Activated CD4-positive, alpha-beta memory T cell treated with anti-CD3 and anti-CD28 coated beads, Interleukin-2, amount 10 ng/mL, durations not matched to agents 7 days and 5 days (primary cell): Measurements from ENCODE around the gene SEMA6C. TPM values are rescaled to one million over a fixed set of nuclear protein-coding genes. Genes with fewer than 3 reads are reported as not detected.

Experiments used
- CTCF ChIA-PET: fragments of 350-600 bp; sonication (Branson Sonifier 250); formaldehyde crosslinking; loops from one replicate; lab custom pipeline; 2021; ENCODE audit warnings: antibody characterized with exemption, inconsistent platforms; lab: Charles Lee
- POLR2A ChIA-PET: fragments of 350-600 bp; sonication (Branson Sonifier 250); formaldehyde crosslinking; loops from one replicate; lab custom pipeline; 2021; ENCODE audit warnings: antibody characterized with exemption; lab: Charles Lee
- DNase-seq: peaks from one replicate; pipeline ENCODE4 v3.0.0-alpha.2; 2020
- H3K27ac Mint-ChIP-seq: one replicate; pipeline ENCODE4 v1.8.0; 2021; ENCODE audit warnings: mild to moderate bottlenecking, mixed read lengths
- H3K27me3 Mint-ChIP-seq: one replicate; pipeline ENCODE4 v1.8.0; 2021; ENCODE audit warnings: mixed read lengths
- H3K36me3 Mint-ChIP-seq: one replicate; pipeline ENCODE4 v1.8.0; 2021; ENCODE audit warnings: low read depth, mixed read lengths
- H3K4me1 Mint-ChIP-seq: one replicate; pipeline ENCODE4 v1.8.0; 2021; ENCODE audit warnings: mixed read lengths
- H3K4me3 Mint-ChIP-seq: one replicate; pipeline ENCODE4 v1.8.0; 2021; ENCODE audit warnings: mild to moderate bottlenecking, mixed read lengths
- H3K9me3 Mint-ChIP-seq: one replicate; pipeline ENCODE4 v1.8.0; 2021; ENCODE audit warnings: mixed read lengths
- total RNA-seq, 2 experiments: library from RNA; stranded (reverse); gene quantifications; one replicate each; pipeline ENCODE4 v1.2.3, GENCODE V29; 2021

The SEMA6C gene
- total RNA-seq, 2 experiments from 2014 or later: 1.8 to 2.3 TPM

GRCh38 chr1:151157067-151157531, 10.7 kb upstream of the SEMA6C start:
- ChIA-PET CTCF (interaction anchor here (0.5 to 9.4 kb wide), 31 partner anchors 8 to 183 kb away, joined by 3 to 267 read pairs (median 4); partner anchors contain the start of genes C1orf56, CDC42SE1, GABPB2 and LYSMD1), POLR2A (interaction anchor here (0.6 to 5.1 kb wide), 31 partner anchors 9 to 595 kb away, joined by 3 to 65 read pairs (median 5); partner anchors contain the start of genes C1orf56, CDC42SE1, ENSA and GABPB2)
- no peaks in the 10 kb centered on the region for H3K9me3 Mint-ChIP-seq
- H3K4me3 Mint-ChIP-seq: peak overlapping the region; percentile 98
- peaks cover 56% of the 10 kb centered on the region for H3K4me1 Mint-ChIP-seq
- DNase-seq: peak; percentile 83
- H3K27me3 Mint-ChIP-seq: no peaks in the 10 kb centered on the region
- H3K36me3 Mint-ChIP-seq: peaks cover 46% of the 10 kb centered on the region
- H3K27ac Mint-ChIP-seq: peak overlapping the region; percentile 96

GRCh38 chr1:151156515-151156819, 10.0 kb upstream of the SEMA6C start, which contains the start of gene TNFAIP8L2:
Gene TNFAIP8L2 (plus strand): TSS chr1:151156649. CDS start chr1:151158698, 2,049 bp downstream.
- DNase-seq: peak; percentile 87
- H3K27ac Mint-ChIP-seq: peak within 1 kb of the TSS; percentile 96
- H3K9me3 Mint-ChIP-seq: no peaks in the 10 kb centered on the region
- ChIA-PET CTCF (interaction anchor here (0.5 to 9.4 kb wide), 29 partner anchors 8 to 184 kb away, joined by 3 to 267 read pairs (median 4); partner anchors contain the start of genes C1orf56, CDC42SE1, GABPB2 and LYSMD1), POLR2A (interaction anchor here (0.6 to 5.1 kb wide), 31 partner anchors 10 to 592 kb away, joined by 3 to 65 read pairs (median 5); partner anchors contain the start of genes CDC42SE1, ENSA, GABPB2 and LYSMD1)
- peak within 1 kb of the TSS; percentile 98 for H3K4me3 Mint-ChIP-seq
- H3K27me3 Mint-ChIP-seq: no peaks in the 10 kb centered on the region
- peaks cover 40% of the 10 kb centered on the region for H3K36me3 Mint-ChIP-seq
- peaks cover 50% of the 10 kb centered on the region for H3K4me1 Mint-ChIP-seq

GRCh38 chr1:151147665-151148064, 1.2 kb upstream of the SEMA6C start:
- no peak for DNase-seq
- Mint-ChIP-seq H3K9me3 (no peaks in the 10 kb centered on the region), H3K27ac (no peak overlapping the region)

GRCh38 chr1:151147132-151147503, 687 bp upstream of the SEMA6C start:
- Mint-ChIP-seq H3K9me3 (no peaks in the 10 kb centered on the region), H3K27me3 (peaks cover 14% of the 10 kb centered on the region), H3K4me1 (peaks cover 11% of the 10 kb centered on the region), H3K27ac (no peak overlapping the region), H3K4me3 (peak overlapping the region; percentile 93), H3K36me3 (no peaks in the 10 kb centered on the region)
- CTCF ChIA-PET: interaction anchor here (0.9 to 2.7 kb wide), 3 partner anchors 10 to 123 kb away, joined by 6 to 18 read pairs (median 7); partner anchors contain the start of gene TNFAIP8L2
- POLR2A ChIA-PET: interaction anchor here (1.1 to 6.4 kb wide), 3 partner anchors 10 to 77 kb away, joined by 3 to 22 read pairs (median 4); partner anchors contain the start of genes GABPB2 and TNFAIP8L2
- no peak for DNase-seq

More at GRCh38 chr1:151147665-151148064, 1.2 kb upstream of the SEMA6C start:
- Mint-ChIP-seq H3K27me3 (peaks cover 14% of the 10 kb centered on the region), H3K36me3 (no peaks in the 10 kb centered on the region), H3K4me1 (peaks cover 11% of the 10 kb centered on the region), H3K4me3 (peak overlapping the region; percentile 93)
- POLR2A ChIA-PET: interaction anchor here (1.1 to 6.4 kb wide), 3 partner anchors 9 to 78 kb away, joined by 3 to 22 read pairs (median 4); partner anchors contain the start of genes GABPB2 and TNFAIP8L2
- CTCF ChIA-PET: interaction anchor here (0.6 to 2.7 kb wide), 5 partner anchors 9 to 123 kb away, joined by 3 to 18 read pairs (median 7); partner anchors contain the start of gene TNFAIP8L2

GRCh38 chr1:151146072-151146411, 389 bp downstream of the SEMA6C start:
- Mint-ChIP-seq H3K27me3 (peaks cover 14% of the 10 kb centered on the region), H3K27ac (no peak overlapping the region), H3K4me1 (peaks cover 11% of the 10 kb centered on the region), H3K4me3 (peak overlapping the region; percentile 93), H3K9me3 (no peaks in the 10 kb centered on the region), H3K36me3 (no peaks in the 10 kb centered on the region)
- POLR2A ChIA-PET: interaction anchor here (1.0 to 6.4 kb wide), 3 partner anchors 11 to 519 kb away, joined by 3 to 22 read pairs (median 3); partner anchors contain the start of gene TNFAIP8L2
- CTCF ChIA-PET: interaction anchor here (2.0 kb wide), 1 partner anchor 46 kb away, joined by 5 read pairs; no protein-coding TSS in a partner anchor
- DNase-seq: no peak

GRCh38 chr1:151145304-151146071, 943 bp downstream of the SEMA6C start:
- DNase-seq: no peak
- Mint-ChIP-seq H3K4me1 (peaks cover 11% of the 10 kb centered on the region), H3K27ac (no peak overlapping the region), H3K36me3 (no peaks in the 10 kb centered on the region), H3K9me3 (no peaks in the 10 kb centered on the region), H3K4me3 (peak overlapping the region; percentile 93), H3K27me3 (peaks cover 14% of the 10 kb centered on the region)
- ChIA-PET CTCF (interaction anchor here (0.9 to 2.0 kb wide), 2 partner anchors 11 to 45 kb away, joined by 4 to 5 read pairs; partner anchors contain the start of gene TNFAIP8L2), POLR2A (interaction anchor here (0.9 to 6.4 kb wide), 5 partner anchors 10 to 520 kb away, joined by 3 to 22 read pairs (median 3); partner anchors contain the start of gene TNFAIP8L2)

GRCh38 chr1:151144474-151145303, 1.7 kb downstream of the SEMA6C start:
- Mint-ChIP-seq H3K27me3 (peaks cover 14% of the 10 kb centered on the region), H3K36me3 (no peaks in the 10 kb centered on the region), H3K27ac (no peak overlapping the region), H3K9me3 (no peaks in the 10 kb centered on the region), H3K4me3 (no peak overlapping the region), H3K4me1 (peaks cover 11% of the 10 kb centered on the region)
- ChIA-PET CTCF (interaction anchor here (0.9 to 2.0 kb wide), 2 partner anchors 12 to 44 kb away, joined by 4 to 5 read pairs; partner anchors contain the start of gene TNFAIP8L2), POLR2A (interaction anchor here (0.9 to 6.4 kb wide), 5 partner anchors 9 to 86 kb away, joined by 3 to 22 read pairs (median 3); partner anchors contain the start of genes TNFAIP8L2 and VPS72)
- DNase-seq: no peak

- POLR2A ChIA-PET: interaction anchor here (1.2 to 6.4 kb wide), 3 partner anchors 9 to 45 kb away, joined by 3 to 22 read pairs (median 3); partner anchors contain the start of genes TNFAIP8L2 and VPS72
- H3K4me3 Mint-ChIP-seq: no peak overlapping the region
- CTCF ChIA-PET: interaction anchor here (2.0 kb wide), 1 partner anchor 44 kb away, joined by 5 read pairs; no protein-coding TSS in a partner anchor
- DNase-seq: no peak
- peaks cover 14% of the 10 kb centered on the region for H3K27me3 Mint-ChIP-seq
- no peak overlapping the region for H3K27ac Mint-ChIP-seq
- no peaks in the 10 kb centered on the region for H3K36me3 Mint-ChIP-seq
- peaks cover 11% of the 10 kb centered on the region for H3K4me1 Mint-ChIP-seq
- H3K9me3 Mint-ChIP-seq: no peaks in the 10 kb centered on the region
Measured at GRCh38 chr1:151143986-151144385, 2.4 kb downstream of the SEMA6C start.

- ChIA-PET CTCF (interaction anchor here (1.3 kb wide), 1 partner anchor 13 kb away, joined by 4 read pairs; the partner anchor contains the start of gene TNFAIP8L2), POLR2A (interaction anchor here (0.9 to 6.4 kb wide), 3 partner anchors 14 to 46 kb away, joined by 3 to 22 read pairs (median 3); partner anchors contain the start of genes TNFAIP8L2 and VPS72)
- no peak for DNase-seq
- H3K9me3 Mint-ChIP-seq: no peaks in the 10 kb centered on the region
- peaks cover 14% of the 10 kb centered on the region for H3K27me3 Mint-ChIP-seq
- peaks cover 11% of the 10 kb centered on the region for H3K4me1 Mint-ChIP-seq
- no peaks in the 10 kb centered on the region for H3K36me3 Mint-ChIP-seq
- H3K27ac Mint-ChIP-seq: no peak overlapping the region
- no peak overlapping the region for H3K4me3 Mint-ChIP-seq
Measured at GRCh38 chr1:151143057-151143435, 3.4 kb downstream of the SEMA6C start.

- Mint-ChIP-seq H3K27me3 (peaks cover 9% of the 10 kb centered on the region), H3K36me3 (no peaks in the 10 kb centered on the region), H3K9me3 (no peaks in the 10 kb centered on the region), H3K27ac (no peak overlapping the region), H3K4me1 (peaks cover 11% of the 10 kb centered on the region), H3K4me3 (no peak overlapping the region)
- DNase-seq: no peak
- CTCF ChIA-PET: interaction anchor here (1.3 to 2.7 kb wide), 3 partner anchors 10 to 43 kb away, joined by 3 to 12 read pairs (median 4); partner anchors contain the start of gene TNFAIP8L2
- POLR2A ChIA-PET: interaction anchor here (0.7 to 2.1 kb wide), 3 partner anchors 11 to 39 kb away, joined by 3 to 7 read pairs (median 3); partner anchors contain the start of gene TNFAIP8L2
Measured at GRCh38 chr1:151142411-151143056, 3.9 kb downstream of the SEMA6C start.

GRCh38 chr1:151137789-151138188, 8.6 kb downstream of the SEMA6C start:
- H3K4me3 Mint-ChIP-seq: no peak overlapping the region
- ChIA-PET POLR2A (no interaction called here), CTCF (no interaction called here)
- H3K4me1 Mint-ChIP-seq: no peaks in the 10 kb centered on the region
- no peaks in the 10 kb centered on the region for H3K36me3 Mint-ChIP-seq
- H3K27ac Mint-ChIP-seq: no peak overlapping the region
- H3K9me3 Mint-ChIP-seq: no peaks in the 10 kb centered on the region
- H3K27me3 Mint-ChIP-seq: no peaks in the 10 kb centered on the region
- DNase-seq: no peak
